ENCODE measurements around the gene PSRC1.
A peak's percentile ranks its signal among the peaks of the same experiment; 100 is the strongest.

- TF ChIP-seq CTCF (IDR thresholded peaks at IDR 0.05): peak; percentile 95 to 100 (median 98)
- no peak for TF ChIP-seq POLR2A (IDR thresholded peaks at IDR 0.05)
Observed at GRCh38 chr1:109263597-109264378, 19.2 kb downstream of the PSRC1 start.

All from right lobe of liver (tissue), 4 donors.